AG04450 (cell line): ENCODE measurements around the gene MTNR1A. TPM values are rescaled to one million over a fixed set of nuclear protein-coding genes. Genes with fewer than 3 reads are reported as not detected.

ENCODE experiments used
- CTCF ChIA-PET: fragments of 300-600, 350-600 bp; formaldehyde crosslinking; extraction: SDS; loops from one replicate; lab custom pipeline; 2022; ENCODE audit warnings: antibody characterized with exemption, inconsistent platforms; lab: Charles Lee
- POLR2A ChIA-PET: fragments of 350-600 bp; formaldehyde crosslinking; extraction: SDS; loops from one replicate; lab custom pipeline; 2021; ENCODE audit warnings: antibody characterized with exemption, inconsistent platforms; lab: Yijun Ruan, JAX
- DNase-seq: peaks from one replicate; pipeline ENCODE4 v3.0.0-alpha.2; 2011; ENCODE audit warnings: low read depth, low spot score
- H3K27ac ChIP-seq: one replicate; pipeline ENCODE4 v1.5.1; 2012; ENCODE audit warnings: low read depth, low read length, control low read depth
- H3K27me3 ChIP-seq: one replicate; pipeline ENCODE4 v1.6.0; 2012; ENCODE audit warnings: low read length; ENCODE audit not compliant: control insufficient read depth, insufficient read depth
- H3K4me3 ChIP-seq: 2 replicates; pipeline ENCODE4 v1.5.1; 2011; ENCODE audit warnings: mild to moderate bottlenecking, low read depth, low read length, control low read depth
- H3K9me3 ChIP-seq: 2 replicates; pipeline ENCODE4 v1.5.1; 2012; ENCODE audit warnings: low read length; ENCODE audit not compliant: control insufficient read depth, insufficient read depth
- CTCF ChIP-seq: IDR thresholded peaks from 2 replicates; pipeline ENCODE4 v1.5.1; 2011; ENCODE audit warnings: low read depth, low read length, control low read depth, inconsistent platforms
- polyA plus RNA-seq: library from polyadenylated mRNA; depleted of rRNA; stranded (reverse); fragments of >200 nt; gene quantifications from 2 replicates; pipeline ENCODE4 v1.2.3, GENCODE V29; 2011

Gene MTNR1A
- polyA plus RNA-seq, 1 experiment = not detected

- DNase-seq = no peak
- no peak overlapping the region for H3K27ac ChIP-seq
- no peak for TF ChIP-seq CTCF
- H3K9me3 ChIP-seq = no peaks in the 10 kb centered on the region
- H3K27me3 ChIP-seq = no peaks in the 10 kb centered on the region
- no peak overlapping the region for H3K4me3 ChIP-seq
- CTCF ChIA-PET = interaction anchor here (0.7 to 1.5 kb wide), 4 partner anchors 12 to 296 kb away, joined by 3 to 5 read pairs (median 3); no protein-coding TSS in a partner anchor
- POLR2A ChIA-PET = no interaction called here
Observed at GRCh38 chr4:186592445-186592844, 37.1 kb upstream of the MTNR1A start.

GRCh38 chr4:186591651-186592050 is 36.3 kb upstream of the MTNR1A start:
- no peak for DNase-seq
- Histone ChIP-seq H3K27me3 (no peaks in the 10 kb centered on the region), H3K9me3 (no peaks in the 10 kb centered on the region), H3K4me3 (no peak overlapping the region), H3K27ac (no peak overlapping the region)
- no peak for TF ChIP-seq CTCF
- POLR2A ChIA-PET = no interaction called here
- CTCF ChIA-PET = interaction anchor here (1.1 to 1.5 kb wide), 2 partner anchors 118 to 295 kb away, joined by 3 to 5 read pairs; no protein-coding TSS in a partner anchor

GRCh38 chr4:186588503-186588902 is 33.1 kb upstream of the MTNR1A start:
- TF ChIP-seq CTCF = no peak
- no peaks in the 10 kb centered on the region for H3K9me3 ChIP-seq
- no peak overlapping the region for H3K4me3 ChIP-seq
- DNase-seq = no peak
- H3K27ac ChIP-seq = no peak overlapping the region
- POLR2A ChIA-PET = no interaction called here
- CTCF ChIA-PET = interaction anchor here (0.7 to 4.1 kb wide), 7 partner anchors 10 to 385 kb away, joined by 3 to 107 read pairs (median 38); no protein-coding TSS in a partner anchor
- no peaks in the 10 kb centered on the region for H3K27me3 ChIP-seq

GRCh38 chr4:186587416-186588018 is 32.1 kb upstream of the MTNR1A start:
- DNase-seq = peak; percentile 36
- CTCF ChIA-PET = interaction anchor here (0.6 to 4.1 kb wide), 58 partner anchors 8 to 1208 kb away, joined by 3 to 107 read pairs (median 4); partner anchors contain the start of gene MTNR1A
- H3K4me3 ChIP-seq = no peak overlapping the region
- H3K9me3 ChIP-seq = no peaks in the 10 kb centered on the region
- no peak overlapping the region for H3K27ac ChIP-seq
- peak; percentile 85 for TF ChIP-seq CTCF
- POLR2A ChIA-PET = no interaction called here
- no peaks in the 10 kb centered on the region for H3K27me3 ChIP-seq

GRCh38 chr4:186586205-186586604 is 30.8 kb upstream of the MTNR1A start:
- Histone ChIP-seq H3K27me3 (no peaks in the 10 kb centered on the region), H3K4me3 (no peak overlapping the region), H3K9me3 (no peaks in the 10 kb centered on the region), H3K27ac (no peak overlapping the region)
- DNase-seq = no peak
- TF ChIP-seq CTCF = no peak
- ChIA-PET POLR2A (no interaction called here), CTCF (interaction anchor here (0.7 to 4.1 kb wide), 15 partner anchors 9 to 361 kb away, joined by 3 to 107 read pairs (median 6); no protein-coding TSS in a partner anchor)
